ENCODE measurements around the gene CSH2.
A peak's percentile ranks its signal among the peaks of the same experiment; 100 is the strongest.
"Not testable (repeated sequence)": the region's sequence is repeated elsewhere in the genome, so short reads cannot be mapped to it uniquely, and the experiment has no call there.

The CSH2 gene

DNA sequence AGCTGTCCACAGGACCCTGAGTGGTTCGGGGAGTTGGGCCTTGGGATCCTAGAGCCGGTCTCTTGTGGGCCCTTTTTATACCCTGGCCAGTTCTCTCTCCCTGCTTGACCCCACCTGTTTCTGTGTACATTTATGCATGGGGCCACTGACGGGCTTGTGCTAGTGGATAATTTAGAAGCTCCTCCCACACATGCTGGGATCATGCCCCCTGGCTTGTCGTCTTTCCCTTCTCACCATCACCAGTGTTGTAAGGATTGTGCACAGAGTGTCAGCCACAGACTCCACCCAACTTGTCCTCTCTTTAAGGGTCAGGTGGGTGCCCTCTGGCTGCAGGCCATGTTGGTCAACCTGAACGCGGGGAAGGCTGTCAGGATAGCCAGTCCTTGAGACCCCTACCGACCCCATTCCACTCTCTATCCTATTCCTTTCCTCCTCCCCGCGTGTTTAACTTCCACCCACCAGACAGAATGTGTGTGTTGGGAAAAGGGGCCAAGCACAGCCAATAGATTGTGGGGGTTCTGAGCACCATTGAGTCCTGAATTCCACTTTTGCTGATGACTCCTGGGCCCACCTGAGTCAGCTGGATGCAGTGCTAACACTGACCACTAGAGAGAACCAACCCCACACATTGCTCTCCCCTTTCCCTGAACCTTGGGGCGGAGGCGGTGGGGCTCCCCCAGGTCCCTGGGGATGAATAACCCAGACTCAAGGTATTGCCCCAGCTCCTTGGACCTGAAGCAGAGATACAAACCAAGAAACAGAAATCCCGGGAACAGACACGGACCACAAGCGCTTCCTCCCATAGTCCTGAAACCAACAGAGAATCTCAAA, 23.3 kb upstream of the CSH2 start, which contains the start of gene CSH1:
TSS of gene CSH1 (minus strand) at position 51 of the 831 bp plus-strand sequence. CDS start 63 bp downstream, outside the sequence.
- not testable (repeated sequence) for DNase-seq

DNA sequence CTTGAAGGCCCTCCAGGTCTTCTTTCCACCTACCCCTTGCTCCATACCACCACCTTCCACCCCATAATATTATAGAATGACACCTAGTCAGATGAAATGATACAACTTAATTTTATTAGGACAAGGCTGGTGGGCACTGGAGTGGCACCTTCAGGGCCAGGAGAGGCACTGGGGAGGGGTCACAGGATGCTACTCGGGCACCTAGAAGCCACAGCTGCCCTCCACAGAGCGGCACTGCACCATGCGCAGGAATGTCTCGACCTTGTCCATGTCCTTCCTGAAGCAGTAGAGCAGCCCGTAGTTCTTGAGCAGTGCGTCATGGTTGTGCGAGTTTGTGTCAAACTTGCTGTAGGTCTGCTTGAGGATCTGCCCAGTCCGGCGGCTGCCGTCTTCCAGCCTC, 21.3 kb upstream of the CSH2 start:
- not testable (repeated sequence) for DNase-seq

DNA sequence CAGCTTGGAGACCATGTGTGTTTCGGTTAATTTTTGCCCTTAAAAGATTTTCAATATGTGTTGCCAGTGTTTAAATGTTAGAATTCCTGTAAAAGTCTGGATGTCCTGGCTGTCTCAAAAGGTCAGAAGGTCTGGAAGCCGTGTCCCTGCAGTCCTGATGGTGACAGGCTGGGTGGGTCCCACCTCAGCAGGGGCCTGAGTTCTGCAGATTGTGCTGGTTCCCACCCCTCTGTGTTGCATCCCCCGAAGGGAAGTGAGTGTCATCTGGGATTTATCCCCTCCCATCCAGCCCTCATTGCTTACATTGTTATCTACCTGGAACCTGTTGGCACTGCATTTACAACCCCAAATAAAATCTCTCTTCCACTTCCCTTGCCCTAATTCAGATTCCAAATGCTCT, 20.5 kb upstream of the CSH2 start:
- not testable (repeated sequence) for DNase-seq

DNA sequence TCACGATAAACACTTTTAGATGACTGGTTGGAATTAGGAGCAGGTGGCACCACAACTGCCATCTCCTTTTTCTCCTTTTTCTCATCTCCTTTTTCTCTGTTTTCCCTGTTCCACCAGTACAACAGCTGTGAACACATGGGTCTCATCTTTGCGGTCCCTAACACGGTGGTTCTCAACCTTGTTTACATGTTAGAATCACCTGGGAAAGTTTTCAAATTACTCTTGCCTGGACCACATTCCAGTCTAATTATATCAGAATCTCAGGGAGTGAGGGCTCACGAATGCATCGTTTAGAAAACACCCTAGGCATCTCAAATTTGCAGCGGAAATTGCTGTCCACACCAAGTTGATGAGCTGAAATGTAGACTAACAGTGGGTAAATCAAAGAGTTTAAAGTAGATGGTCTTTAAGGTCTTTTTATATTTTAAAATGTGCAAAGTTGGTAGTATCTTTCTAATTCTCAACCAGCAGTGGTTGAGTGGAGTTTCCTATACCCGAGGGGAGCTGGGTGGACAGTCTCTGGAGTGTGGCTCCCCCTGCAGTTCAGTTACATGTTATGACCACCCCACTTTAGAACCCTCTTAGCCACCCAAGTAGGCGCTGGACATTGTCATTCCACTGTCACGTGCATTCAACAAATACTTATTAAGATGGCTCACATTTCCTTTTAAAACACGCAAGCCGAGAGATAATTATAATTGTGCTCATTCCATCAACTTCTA, 19.0 kb upstream of the CSH2 start:
- DNase-seq = not testable (repeated sequence)

DNA sequence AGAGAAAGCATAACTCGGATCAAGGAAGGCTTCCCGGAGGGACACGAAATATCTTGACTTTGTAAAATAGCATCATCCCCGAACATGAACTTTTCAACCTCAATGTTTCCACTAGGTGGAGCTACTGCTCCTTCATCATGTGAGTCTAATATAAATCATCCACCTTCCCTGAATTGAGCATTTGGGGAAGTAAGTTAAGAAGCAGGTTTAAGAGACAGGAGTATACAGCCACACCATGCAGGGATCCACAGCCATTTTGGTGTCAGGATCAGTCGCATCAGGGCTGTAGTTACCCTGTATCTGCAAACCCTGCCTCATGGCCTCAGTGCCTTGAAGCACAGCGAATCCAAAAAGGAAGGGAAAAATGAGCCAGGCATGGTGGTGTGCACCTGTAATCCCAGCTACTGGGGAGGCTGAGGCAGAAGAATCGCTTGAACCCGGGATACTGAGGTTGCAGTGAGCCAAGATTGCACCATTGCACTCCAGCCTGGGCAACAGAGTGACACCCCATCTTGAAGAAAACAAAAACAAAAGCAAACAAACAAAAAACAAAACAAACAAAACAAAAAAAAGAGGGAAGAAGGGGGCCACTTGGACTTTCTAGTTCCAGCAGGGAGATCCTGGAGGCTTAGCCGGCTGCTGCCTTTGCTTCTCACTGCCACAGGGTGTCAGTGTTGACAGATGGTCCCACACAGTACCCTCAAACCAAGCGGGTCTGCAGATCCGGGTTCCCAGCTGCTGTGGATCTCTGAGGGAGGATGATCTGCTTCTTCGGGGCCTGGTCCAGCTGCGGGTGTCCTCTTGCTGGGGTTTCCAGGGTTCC, 15.8 kb upstream of the CSH2 start:
- DNase-seq = peak in 1 of 2 donors; percentile 3

- not testable (repeated sequence) for DNase-seq
Measured at GRCh38 chr17:63885119-63885518, 11.6 kb upstream of the CSH2 start.

DNA sequence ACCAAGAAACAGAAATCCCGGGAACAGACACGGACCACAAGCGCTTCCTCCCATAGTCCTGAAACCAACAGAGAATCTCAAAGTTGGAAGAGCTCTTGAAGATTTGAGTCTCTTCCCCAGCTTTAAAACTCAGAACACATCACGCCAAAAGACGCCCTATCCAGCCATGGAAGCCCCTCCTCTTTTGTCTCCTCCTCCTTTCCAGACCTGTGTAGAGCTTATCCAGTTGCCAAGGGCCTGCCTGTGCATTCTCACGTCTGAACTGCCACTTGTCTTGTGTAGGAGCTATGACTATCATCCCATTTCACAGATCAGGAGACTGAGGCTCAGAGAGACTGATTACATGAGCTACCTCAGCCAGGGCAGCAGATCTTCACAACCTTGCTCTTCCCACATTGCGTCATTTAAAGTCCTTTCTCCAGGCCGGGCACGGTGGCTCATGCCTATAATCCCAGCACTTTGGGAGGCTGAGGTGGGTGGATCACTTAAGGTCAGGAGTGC, 9.2 kb upstream of the CSH2 start:
- not testable (repeated sequence) for DNase-seq

DNA sequence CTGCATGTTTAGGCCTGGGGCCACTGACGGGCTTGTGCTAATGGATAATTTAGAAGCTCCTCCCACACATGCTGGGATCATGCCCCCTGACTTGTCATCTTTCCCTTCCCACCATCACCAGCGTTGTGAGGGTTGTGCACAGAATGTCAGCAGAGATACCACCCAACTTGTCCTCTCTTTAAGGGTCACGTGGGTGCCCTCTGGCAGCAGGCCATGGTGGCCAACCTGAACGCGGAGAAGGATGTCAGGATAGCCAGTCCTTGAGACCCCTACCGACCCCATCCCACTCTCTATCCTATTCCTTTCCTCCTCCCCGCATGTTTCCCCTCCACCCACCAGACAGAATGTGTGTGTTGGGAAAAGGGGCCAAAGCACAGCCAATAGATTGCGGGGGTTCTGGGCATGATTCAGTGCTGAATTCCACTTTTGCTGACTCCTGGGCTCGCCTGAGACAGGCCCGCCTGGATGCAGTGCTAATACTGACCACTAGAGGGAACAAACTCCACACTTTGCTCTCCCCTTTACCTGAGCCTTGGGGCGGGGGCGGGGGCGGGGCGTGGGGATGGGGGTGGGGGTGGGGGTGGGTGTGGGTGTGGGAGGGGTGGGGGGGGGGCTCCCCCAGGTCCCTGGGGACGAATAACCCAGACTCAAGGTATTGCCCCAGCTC, 8.6 kb upstream of the CSH2 start, which contains the start of gene GH2:
TSS of gene GH2 (minus strand) at position 10 of the 667 bp plus-strand sequence. CDS start 143 bp downstream, outside the sequence.
- DNase-seq = no peak

- not testable (repeated sequence) for DNase-seq
Measured at GRCh38 chr17:63881337-63881736, 7.9 kb upstream of the CSH2 start.

GRCh38 chr17:63880706-63881105, 7.2 kb upstream of the CSH2 start:
- DNase-seq = no peak

DNA sequence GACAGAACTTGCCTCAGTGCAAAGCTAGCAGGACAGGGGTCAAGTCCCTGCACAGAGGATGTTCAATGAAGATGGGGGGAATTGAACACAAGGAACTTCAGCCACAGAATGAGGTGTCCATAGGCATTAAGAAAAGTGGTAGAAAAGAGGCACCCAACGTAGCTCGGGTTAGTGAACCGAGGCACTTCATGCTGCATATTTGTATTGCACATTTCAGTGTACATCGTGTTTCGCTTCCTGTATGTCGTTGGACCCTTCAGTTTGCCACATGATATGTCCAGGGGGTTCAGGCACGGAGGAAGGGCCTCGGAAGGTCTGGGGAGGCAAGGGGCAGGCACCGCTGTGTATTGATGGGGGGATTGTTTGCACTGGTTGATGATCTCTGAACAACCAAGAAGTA, 4.9 kb upstream of the CSH2 start:
- not testable (repeated sequence) for DNase-seq

GRCh38 chr17:63874693-63875092, 1.2 kb upstream of the CSH2 start:
- DNase-seq = not testable (repeated sequence)

DNA sequence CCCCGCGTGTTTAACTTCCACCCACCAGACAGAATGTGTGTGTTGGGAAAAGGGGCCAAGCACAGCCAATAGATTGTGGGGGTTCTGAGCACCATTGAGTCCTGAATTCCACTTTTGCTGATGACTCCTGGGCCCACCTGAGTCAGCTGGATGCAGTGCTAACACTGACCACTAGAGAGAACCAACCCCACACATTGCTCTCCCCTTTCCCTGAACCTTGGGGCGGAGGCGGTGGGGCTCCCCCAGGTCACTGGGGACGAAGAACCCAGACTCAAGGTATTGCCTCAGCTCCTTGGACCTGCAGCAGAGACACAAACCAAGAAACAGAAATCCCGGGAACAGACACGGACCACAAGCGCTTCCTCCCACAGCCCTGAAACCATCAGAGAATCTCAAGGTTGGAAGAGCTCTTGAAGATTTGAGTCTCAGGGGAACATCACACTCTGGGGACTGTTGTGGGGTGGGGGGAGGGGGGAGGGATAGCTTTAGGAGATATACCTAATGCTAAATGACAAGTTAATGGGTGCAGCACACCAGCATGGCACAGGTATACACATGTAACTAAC, 667 bp upstream of the CSH2 start:
- DNase-seq = not testable (repeated sequence)

- DNase-seq = not testable (repeated sequence)
Measured at GRCh38 chr17:63871646-63872365, 1.7 kb downstream of the CSH2 start.

- DNase-seq = not testable (repeated sequence)
Measured at GRCh38 chr17:63870292-63870665, 3.2 kb downstream of the CSH2 start.

DNA sequence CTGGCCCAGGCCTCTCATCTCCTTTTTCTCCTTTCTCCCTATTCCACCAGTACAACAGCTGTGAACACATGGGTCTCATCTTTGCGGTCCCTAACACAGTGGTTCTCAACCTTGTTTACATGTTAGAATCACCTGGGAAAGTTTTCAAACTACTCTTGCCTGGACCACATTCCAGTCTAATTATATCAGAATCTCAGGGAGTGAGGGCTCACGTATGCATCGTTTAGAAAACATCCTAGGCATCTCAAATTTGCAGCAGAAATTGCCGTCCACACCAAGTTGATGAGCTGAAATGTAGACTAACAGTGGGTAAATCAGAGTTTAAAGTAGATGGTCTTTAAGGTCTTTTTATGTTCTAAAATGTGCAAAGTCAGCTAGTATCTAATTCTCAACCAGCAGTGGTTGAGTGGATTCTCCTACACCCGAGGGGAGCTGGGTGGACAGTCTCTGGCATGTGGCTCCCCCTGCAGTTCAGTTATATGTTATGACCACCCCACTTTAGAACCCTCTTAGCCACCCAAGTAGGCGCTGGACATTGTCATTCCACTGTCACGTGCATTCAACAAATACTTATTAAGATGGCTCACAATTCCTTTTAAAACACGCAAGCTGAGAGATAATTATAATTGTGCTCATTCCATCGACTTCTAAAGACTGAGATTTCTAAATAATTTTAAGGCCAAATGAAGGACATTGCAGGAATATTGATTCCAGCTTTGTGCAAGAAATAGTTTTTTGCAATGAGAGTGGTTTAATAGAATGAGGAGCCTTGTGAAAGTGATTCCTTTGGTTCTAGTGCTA, 3.8 kb downstream of the CSH2 start:
- not testable (repeated sequence) for DNase-seq

DNA sequence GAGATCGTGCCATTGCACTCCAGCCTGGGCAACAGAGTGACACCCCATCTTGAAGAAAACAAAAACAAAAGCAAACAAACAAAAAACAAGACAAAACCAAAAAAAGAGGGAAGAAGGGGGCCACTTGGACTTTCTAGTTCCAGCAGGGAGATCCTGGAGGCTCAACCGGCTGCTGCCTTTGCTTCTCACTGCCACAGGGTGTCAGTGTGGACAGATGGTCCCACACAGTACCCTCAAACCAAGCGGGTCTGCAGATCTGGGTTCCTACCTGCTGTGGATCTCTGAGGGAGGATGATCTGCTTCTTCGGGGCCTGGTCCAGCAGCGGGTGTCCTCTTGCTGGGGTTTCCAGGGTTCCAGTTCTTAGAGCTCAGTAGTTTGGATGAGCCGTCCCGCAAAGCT, 6.9 kb downstream of the CSH2 start:
- DNase-seq = not testable (repeated sequence)

GRCh38 chr17:63859257-63859656, 14.2 kb downstream of the CSH2 start:
- DNase-seq = no peak

DNA sequence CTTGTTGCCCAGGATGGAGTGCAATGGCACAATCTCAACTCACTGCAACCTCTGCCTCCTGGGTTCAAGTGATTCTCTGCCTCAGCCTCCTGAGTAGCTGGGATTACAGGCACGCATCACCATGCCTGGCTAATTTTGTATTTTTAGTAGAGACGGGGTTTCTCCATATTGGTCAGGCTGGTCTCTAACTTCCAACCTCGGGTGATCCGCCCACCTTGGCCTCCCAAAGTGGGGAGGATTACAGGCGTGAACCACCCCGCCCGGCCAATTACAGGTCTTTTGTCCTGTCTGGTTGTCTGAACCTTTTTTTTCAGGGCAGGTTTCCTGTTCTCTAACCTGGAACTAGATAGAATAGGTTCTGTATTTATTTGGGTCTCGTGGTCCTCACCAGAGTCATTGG, 17.1 kb downstream of the CSH2 start:
- DNase-seq = not testable (repeated sequence)

- DNase-seq = no peak
Measured at GRCh38 chr17:63855185-63855584, 18.3 kb downstream of the CSH2 start.

Measured in hippocampal formation (tissue), 2 donors.